Measurements from ENCODE around the gene BRME1.

Gene BRME1

GRCh38 chr19:13849991-13850909 is 55.7 kb downstream of the BRME1 start (continued):
- TF ChIP-seq ZNF354C (tag by site-specific recombination; IDR thresholded peaks at IDR 0.05; ENCODE audit: borderline replicate concordance, low read depth) (no peak), ZNF324 (tag by site-specific recombination; IDR thresholded peaks at IDR 0.05) (no peak), ZIC2 (tag by site-specific recombination; IDR thresholded peaks at IDR 0.05) (no peak), ZNF791 (tag by site-specific recombination; IDR thresholded peaks at IDR 0.05) (no peak), GLIS2 (tag by site-specific recombination; IDR thresholded peaks at IDR 0.05) (no peak; the same call in 1 of the 2 replicates), ZFP41 (tag by site-specific recombination; IDR thresholded peaks at IDR 0.05; ENCODE audit: borderline replicate concordance) (no peak), ZNF776 (tag by site-specific recombination; IDR thresholded peaks at IDR 0.05; ENCODE audit: borderline replicate concordance) (no peak), ZNF2 (tag by site-specific recombination; IDR thresholded peaks at IDR 0.05) (no peak), PBX3 (CRISPR knock-in tag; IDR thresholded peaks at IDR 0.05) (no peak), ZNF571 (tag by site-specific recombination; IDR thresholded peaks at IDR 0.05) (no peak), ZNF394 (tag by site-specific recombination; IDR thresholded peaks at IDR 0.05; ENCODE audit: borderline replicate concordance) (no peak), ZNF670 (tag by site-specific recombination; IDR thresholded peaks at IDR 0.05; ENCODE audit: low read depth) (no peak), ZBTB20 (tag by site-specific recombination; IDR thresholded peaks at IDR 0.05) (no peak), ZNF280C (tag by site-specific recombination; IDR thresholded peaks at IDR 0.05) (no peak), GFI1B (tag by site-specific recombination; IDR thresholded peaks at IDR 0.05) (no peak), ZNF645 (tag by site-specific recombination; IDR thresholded peaks at IDR 0.05) (no peak), INSM2 (tag by site-specific recombination; IDR thresholded peaks at IDR 0.05) (no peak), ZNF37A (tag by site-specific recombination; IDR thresholded peaks at IDR 0.05) (no peak), IKZF3 (tag by site-specific recombination; IDR thresholded peaks at IDR 0.05) (no peak), ZNF140 (tag by site-specific recombination; IDR thresholded peaks at IDR 0.05) (no peak), ZNF510 (tag by site-specific recombination; IDR thresholded peaks at IDR 0.05; ENCODE audit: insufficient replicate concordance) (no peak), ZNF768 (tag by site-specific recombination; IDR thresholded peaks at IDR 0.05) (no peak), ZNF529 (tag by site-specific recombination; IDR thresholded peaks at IDR 0.05; ENCODE audit: insufficient replicate concordance) (no peak), ZNF426 (tag by site-specific recombination; IDR thresholded peaks at IDR 0.05) (no peak), TRIM28 (IDR thresholded peaks at IDR 0.05; ENCODE audit: borderline replicate concordance, low read length) (0 out of 2 replicates have a peak, but pooled peaks have one; percentile 23), ZNF830 (tag by site-specific recombination; IDR thresholded peaks at IDR 0.05; ENCODE audit: low read depth) (no peak), ZBTB10 (tag by site-specific recombination; IDR thresholded peaks at IDR 0.05) (no peak; the same call in 1 of the 2 replicates), ZNF146 (tag by site-specific recombination; IDR thresholded peaks at IDR 0.05) (no peak), ZNF423 (tag by site-specific recombination; IDR thresholded peaks at IDR 0.05) (no peak), KLF10 (tag by site-specific recombination; IDR thresholded peaks at IDR 0.05) (peak; percentile 93), ZNF501 (tag by site-specific recombination; IDR thresholded peaks at IDR 0.05) (no peak)

Data from HEK293 (cell line).